ENCODE data around the gene SIRT5.

The SIRT5 gene

DNA sequence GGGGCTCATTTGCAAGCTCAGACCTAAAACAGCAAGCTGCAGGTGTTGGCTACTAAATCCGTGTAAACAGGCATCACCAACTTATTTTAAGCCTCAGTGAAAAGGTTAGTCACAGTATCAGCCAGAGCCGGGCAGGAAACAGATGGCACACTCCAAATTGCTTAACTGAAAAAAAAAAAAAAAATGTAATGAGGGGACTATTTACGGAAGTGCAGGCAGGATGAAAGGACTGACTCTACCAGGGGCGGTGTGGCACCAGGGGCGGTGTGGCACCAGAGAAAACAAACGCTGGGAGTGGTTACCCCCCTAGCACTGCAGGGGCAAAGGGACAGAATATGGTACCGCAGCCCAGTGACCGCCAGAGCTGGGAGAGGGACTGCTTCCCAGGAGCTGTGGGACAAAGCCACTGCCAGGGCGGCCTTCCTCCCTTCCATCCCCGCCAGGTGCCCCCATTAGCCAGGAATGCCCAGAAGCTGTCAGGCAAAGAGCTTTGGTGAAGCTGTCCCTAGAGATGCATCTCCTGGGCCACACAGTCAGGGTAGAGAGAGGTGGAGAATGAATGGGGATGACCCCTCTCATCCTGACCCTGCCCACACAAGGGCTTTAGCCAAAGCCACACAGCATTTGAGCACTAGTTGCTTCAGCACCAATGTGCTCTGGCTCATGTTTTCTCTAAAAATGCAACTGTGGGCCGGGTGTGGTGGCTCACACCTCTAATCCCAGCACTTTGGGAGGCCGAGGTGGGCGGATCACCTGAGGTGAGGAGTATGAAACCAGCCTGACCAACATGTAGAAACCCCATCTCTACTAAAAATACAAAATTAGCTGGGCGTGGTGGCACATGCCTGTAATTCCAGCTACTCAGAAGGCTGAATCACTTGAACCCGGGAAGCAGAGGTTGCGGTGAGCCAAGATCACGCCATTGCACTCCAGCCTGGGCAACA, 47.4 kb upstream of the SIRT5 start:
- H3K4me1 ChIP-seq (ENCODE audit: low read length), result no peaks in the 10 kb centered on the region
- no peak overlapping the region for H3K9ac ChIP-seq (ENCODE audit: low read length)
- no peak overlapping the region for H3K4me2 ChIP-seq (ENCODE audit: low read length)
- TF ChIP-seq, protein P1, sequence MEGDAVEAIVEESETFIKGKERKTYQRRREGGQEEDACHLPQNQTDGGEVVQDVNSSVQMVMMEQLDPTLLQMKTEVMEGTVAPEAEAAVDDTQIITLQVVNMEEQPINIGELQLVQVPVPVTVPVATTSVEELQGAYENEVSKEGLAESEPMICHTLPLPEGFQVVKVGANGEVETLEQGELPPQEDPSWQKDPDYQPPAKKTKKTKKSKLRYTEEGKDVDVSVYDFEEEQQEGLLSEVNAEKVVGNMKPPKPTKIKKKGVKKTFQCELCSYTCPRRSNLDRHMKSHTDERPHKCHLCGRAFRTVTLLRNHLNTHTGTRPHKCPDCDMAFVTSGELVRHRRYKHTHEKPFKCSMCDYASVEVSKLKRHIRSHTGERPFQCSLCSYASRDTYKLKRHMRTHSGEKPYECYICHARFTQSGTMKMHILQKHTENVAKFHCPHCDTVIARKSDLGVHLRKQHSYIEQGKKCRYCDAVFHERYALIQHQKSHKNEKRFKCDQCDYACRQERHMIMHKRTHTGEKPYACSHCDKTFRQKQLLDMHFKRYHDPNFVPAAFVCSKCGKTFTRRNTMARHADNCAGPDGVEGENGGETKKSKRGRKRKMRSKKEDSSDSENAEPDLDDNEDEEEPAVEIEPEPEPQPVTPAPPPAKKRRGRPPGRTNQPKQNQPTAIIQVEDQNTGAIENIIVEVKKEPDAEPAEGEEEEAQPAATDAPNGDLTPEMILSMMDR (IDR thresholded peaks at IDR 0.05; ENCODE audit: low read depth, low read length), result no peak
- TF ChIP-seq EZH2phosphoT487 (IDR thresholded peaks at IDR 0.05; ENCODE audit: low read depth), result no peak
- no peaks in the 10 kb centered on the region; the same call in 1 of the 2 replicates for H3K27me3 ChIP-seq (ENCODE audit: low read depth, low read length)
- no peaks in the 10 kb centered on the region for H4K20me1 ChIP-seq (ENCODE audit: insufficient read depth, low read length)
- no peaks in the 10 kb centered on the region for H3K9me3 ChIP-seq (ENCODE audit: insufficient read depth, low read length)
- H3K79me2 ChIP-seq (ENCODE audit: low read length), result no peaks in the 10 kb centered on the region
- no peak overlapping the region for H2AFZ ChIP-seq (ENCODE audit: low read depth, low read length)
- no peaks in the 10 kb centered on the region for H3K36me3 ChIP-seq (replicated peaks; ENCODE audit: low read depth, low read length)
- H3K27ac ChIP-seq (ENCODE audit: low read length), result no peak overlapping the region
- no peak overlapping the region for H3K4me3 ChIP-seq (ENCODE audit: low read length)

DNA sequence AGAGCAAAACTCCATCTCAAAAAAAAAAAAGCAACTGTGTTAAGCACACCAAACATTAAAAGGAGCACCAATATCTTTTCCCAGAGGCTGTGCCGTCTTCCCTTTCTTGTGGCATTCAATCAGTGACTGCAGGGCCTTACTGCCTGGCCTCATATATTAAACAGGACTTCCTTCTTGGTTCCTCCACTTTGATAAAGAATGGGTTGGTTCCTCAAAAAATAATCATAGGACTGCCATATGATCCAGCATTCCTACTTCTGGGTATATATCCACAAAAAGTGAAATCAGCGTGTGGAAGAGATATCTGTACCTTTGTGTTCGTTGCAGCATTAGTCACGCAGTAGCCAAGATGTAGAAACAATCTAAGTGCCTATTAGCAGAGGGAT, 46.7 kb upstream of the SIRT5 start:
- Histone ChIP-seq H3K9ac (ENCODE audit: low read length) (no peak overlapping the region), H3K4me3 (ENCODE audit: low read length) (no peak overlapping the region), H3K27ac (ENCODE audit: low read length) (no peak overlapping the region), H4K20me1 (ENCODE audit: insufficient read depth, low read length) (no peaks in the 10 kb centered on the region), H3K9me3 (ENCODE audit: insufficient read depth, low read length) (no peaks in the 10 kb centered on the region), H3K4me2 (ENCODE audit: low read length) (no peak overlapping the region), H3K79me2 (ENCODE audit: low read length) (no peaks in the 10 kb centered on the region), H3K4me1 (ENCODE audit: low read length) (no peaks in the 10 kb centered on the region), H3K36me3 (replicated peaks; ENCODE audit: low read depth, low read length) (no peaks in the 10 kb centered on the region), H2AFZ (ENCODE audit: low read depth, low read length) (no peak overlapping the region), H3K27me3 (ENCODE audit: low read depth, low read length) (no peaks in the 10 kb centered on the region; the same call in 1 of the 2 replicates)
- TF ChIP-seq, protein P1 (IDR thresholded peaks at IDR 0.05; ENCODE audit: low read depth, low read length), result no peak
- no peak for TF ChIP-seq EZH2phosphoT487 (IDR thresholded peaks at IDR 0.05; ENCODE audit: low read depth)

DNA sequence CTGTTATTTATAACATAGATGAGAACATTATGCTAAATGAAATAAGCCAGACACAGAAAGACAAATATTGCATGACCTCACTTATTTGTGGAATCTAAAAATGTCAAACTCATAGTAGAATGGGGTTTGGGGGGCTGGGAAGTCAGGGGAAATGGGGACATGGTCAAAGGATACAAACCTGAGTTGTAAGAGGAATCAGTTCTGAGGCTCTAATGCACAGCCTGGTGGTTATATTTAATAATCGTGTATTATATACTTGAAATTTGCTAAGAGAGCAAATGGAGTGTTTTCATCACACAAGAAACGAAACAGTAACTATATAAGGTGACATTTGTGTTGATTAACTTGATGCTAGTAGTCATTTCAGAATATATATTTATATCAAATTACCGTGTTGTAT, 46.2 kb upstream of the SIRT5 start:
- Histone ChIP-seq H3K4me2 (ENCODE audit: low read length) (no peak overlapping the region), H3K4me3 (ENCODE audit: low read length) (no peak overlapping the region), H3K27me3 (ENCODE audit: low read depth, low read length) (no peaks in the 10 kb centered on the region; the same call in 1 of the 2 replicates), H3K79me2 (ENCODE audit: low read length) (no peaks in the 10 kb centered on the region), H4K20me1 (ENCODE audit: insufficient read depth, low read length) (no peaks in the 10 kb centered on the region), H3K9me3 (ENCODE audit: insufficient read depth, low read length) (no peaks in the 10 kb centered on the region), H3K4me1 (ENCODE audit: low read length) (no peaks in the 10 kb centered on the region), H3K27ac (ENCODE audit: low read length) (no peak overlapping the region), H3K9ac (ENCODE audit: low read length) (no peak overlapping the region), H2AFZ (ENCODE audit: low read depth, low read length) (no peak overlapping the region), H3K36me3 (replicated peaks; ENCODE audit: low read depth, low read length) (no peaks in the 10 kb centered on the region)
- TF ChIP-seq, protein P1 (IDR thresholded peaks at IDR 0.05; ENCODE audit: low read depth, low read length), result no peak
- TF ChIP-seq EZH2phosphoT487 (IDR thresholded peaks at IDR 0.05; ENCODE audit: low read depth), result no peak

DNA sequence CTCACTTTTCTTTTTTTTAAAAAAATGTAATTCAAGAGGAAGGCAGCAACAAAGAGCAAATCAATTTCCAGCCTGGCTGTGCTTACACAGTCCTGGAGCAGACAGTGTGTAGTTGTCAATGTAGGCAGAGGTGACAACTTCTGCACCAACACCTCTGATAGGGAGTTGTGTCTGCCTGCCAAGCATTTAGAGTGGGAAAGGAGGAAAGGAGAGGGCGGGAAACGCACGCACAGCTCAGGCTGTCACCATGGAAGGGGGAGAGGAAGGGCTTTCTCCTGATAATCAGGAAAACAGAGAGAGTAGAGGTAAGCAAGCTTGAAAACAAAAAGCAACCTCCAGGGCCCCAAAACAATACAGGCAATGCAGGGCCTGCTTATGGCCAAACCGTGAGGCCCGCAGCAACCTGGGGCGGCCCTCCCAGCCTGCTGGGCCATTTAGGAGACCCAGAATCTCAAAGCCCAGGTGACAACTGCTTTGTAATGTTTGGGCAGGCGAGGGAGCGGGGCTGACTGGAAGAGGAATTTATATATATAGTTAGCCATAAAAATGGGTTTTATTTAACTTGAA, 45.5 kb upstream of the SIRT5 start:
- no peaks in the 10 kb centered on the region; the same call in 1 of the 2 replicates for H3K27me3 ChIP-seq (ENCODE audit: low read depth, low read length)
- H4K20me1 ChIP-seq (ENCODE audit: insufficient read depth, low read length), result no peaks in the 10 kb centered on the region
- no peak overlapping the region for H3K4me2 ChIP-seq (ENCODE audit: low read length)
- H3K79me2 ChIP-seq (ENCODE audit: low read length), result no peaks in the 10 kb centered on the region
- H3K9ac ChIP-seq (ENCODE audit: low read length), result no peak overlapping the region
- H3K27ac ChIP-seq (ENCODE audit: low read length), result no peak overlapping the region
- TF ChIP-seq EZH2phosphoT487 (IDR thresholded peaks at IDR 0.05; ENCODE audit: low read depth), result no peak
- no peak overlapping the region for H3K4me3 ChIP-seq (ENCODE audit: low read length)
- no peaks in the 10 kb centered on the region for H3K9me3 ChIP-seq (ENCODE audit: insufficient read depth, low read length)
- no peak overlapping the region for H2AFZ ChIP-seq (ENCODE audit: low read depth, low read length)
- no peaks in the 10 kb centered on the region for H3K4me1 ChIP-seq (ENCODE audit: low read length)
- H3K36me3 ChIP-seq (replicated peaks; ENCODE audit: low read depth, low read length), result no peaks in the 10 kb centered on the region

Measured in OCI-LY3 (cell line).